ENCODE results near the gene NINL.

Gene NINL

DNA sequence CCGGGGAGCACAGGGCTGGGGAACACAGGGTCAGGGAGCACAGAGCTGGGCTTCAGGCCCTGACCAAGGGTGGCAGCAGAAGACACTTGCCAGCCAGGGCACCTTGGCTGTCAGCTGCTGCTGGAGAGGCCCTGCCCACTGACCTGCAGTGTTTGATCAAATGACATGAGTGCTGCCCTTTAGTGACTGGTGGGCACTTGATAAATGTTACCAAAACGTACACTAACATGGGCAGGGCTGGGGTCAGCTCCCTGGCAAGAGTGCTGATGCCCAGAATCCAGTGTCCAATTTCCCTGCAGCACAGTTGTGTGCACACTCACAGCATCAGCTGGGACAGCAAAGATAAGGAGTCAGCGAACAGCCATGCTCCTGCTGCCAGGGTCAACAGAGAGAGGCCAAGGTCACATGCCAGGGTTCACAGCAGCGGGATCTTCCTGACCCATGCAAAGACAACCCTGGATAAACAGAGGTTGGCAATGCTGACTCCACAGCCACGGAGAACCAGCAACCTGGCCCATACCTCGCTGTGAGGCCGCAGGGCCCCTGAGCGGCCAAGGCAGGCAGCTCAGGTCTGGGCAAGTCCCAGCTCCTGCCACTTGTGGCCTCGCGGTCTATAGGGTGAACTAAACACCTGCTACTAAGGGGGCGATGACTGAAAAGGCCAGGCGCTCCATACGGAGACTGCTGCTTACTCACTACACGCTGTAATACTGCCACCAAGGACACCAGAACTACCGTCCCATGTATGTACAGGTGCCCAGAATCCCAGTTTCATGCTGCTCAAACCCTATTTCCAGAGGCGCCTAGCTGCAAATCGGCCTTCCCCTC lies 46.3 kb downstream of the NINL start:
- no peak for DNase-seq (ENCODE audit: low spot score)
- H3K27me3 ChIP-seq (ENCODE audit: insufficient read depth, poor library complexity, severe bottlenecking), result no peaks in the 10 kb centered on the region
- no peak overlapping the region for H3K4me3 ChIP-seq (ENCODE audit: severe bottlenecking)
- no peaks in the 10 kb centered on the region for H3K4me1 ChIP-seq (ENCODE audit: insufficient read depth, poor library complexity, severe bottlenecking)
- no peaks in the 10 kb centered on the region for H3K36me3 ChIP-seq (ENCODE audit: low read depth)
- H3K27ac ChIP-seq (ENCODE audit: poor library complexity, severe bottlenecking), result no peak overlapping the region
- no peak for ATAC-seq (ENCODE audit: low read depth)
- no peak for TF ChIP-seq CTCF (IDR thresholded peaks at IDR 0.05; ENCODE audit: poor library complexity, severe bottlenecking)
- H3K9me3 ChIP-seq (ENCODE audit: severe bottlenecking), result no peaks in the 10 kb centered on the region

DNA sequence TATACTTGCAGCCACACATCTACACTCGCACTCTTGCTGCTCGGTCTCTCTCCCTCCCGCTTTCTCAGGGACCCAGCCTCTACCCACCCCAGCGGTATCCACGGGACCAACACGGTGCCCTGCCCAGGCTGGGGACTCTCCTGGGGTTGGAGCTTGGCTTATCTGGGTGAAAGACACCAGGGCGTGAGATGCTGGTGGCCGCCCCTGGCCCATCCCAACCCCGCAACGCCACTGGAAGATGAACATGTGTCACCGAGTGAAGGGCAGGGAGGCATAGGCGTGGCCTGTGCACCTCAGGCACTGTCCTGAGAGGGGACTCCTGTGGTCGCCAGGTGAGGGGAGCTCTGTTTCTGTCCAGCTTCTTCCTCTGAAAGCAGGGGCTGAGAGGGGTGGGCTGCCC lies 47.4 kb downstream of the NINL start:
- Histone ChIP-seq H3K4me1 (ENCODE audit: insufficient read depth, poor library complexity, severe bottlenecking) (no peaks in the 10 kb centered on the region), H3K27me3 (ENCODE audit: insufficient read depth, poor library complexity, severe bottlenecking) (no peaks in the 10 kb centered on the region), H3K9me3 (ENCODE audit: severe bottlenecking) (no peaks in the 10 kb centered on the region), H3K27ac (ENCODE audit: poor library complexity, severe bottlenecking) (no peak overlapping the region), H3K4me3 (ENCODE audit: severe bottlenecking) (no peak overlapping the region), H3K36me3 (ENCODE audit: low read depth) (no peaks in the 10 kb centered on the region)
- no peak for TF ChIP-seq CTCF (IDR thresholded peaks at IDR 0.05; ENCODE audit: poor library complexity, severe bottlenecking)
- DNase-seq (ENCODE audit: low spot score), result no peak
- ATAC-seq (ENCODE audit: low read depth), result no peak

DNA sequence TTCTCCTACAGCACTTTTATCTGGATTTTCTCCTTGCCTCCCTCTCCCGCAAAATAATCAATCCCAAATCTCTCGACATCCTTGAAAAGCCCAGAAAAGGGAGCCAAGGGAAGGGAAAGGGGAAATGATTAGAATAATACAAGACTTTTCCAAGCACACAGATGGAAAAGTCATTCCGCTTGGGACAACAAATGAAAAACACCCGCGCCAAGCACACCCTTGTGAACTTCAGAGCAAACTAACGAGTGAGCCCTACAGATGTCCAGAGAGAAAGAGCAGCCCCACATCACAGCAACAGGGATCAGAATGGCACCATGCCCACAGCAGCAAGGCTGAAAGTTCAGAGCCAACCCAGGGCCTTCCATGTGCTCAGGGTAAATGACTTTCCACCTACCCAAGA lies 49.6 kb downstream of the NINL start:
- Histone ChIP-seq H3K9me3 (ENCODE audit: severe bottlenecking) (no peaks in the 10 kb centered on the region), H3K27ac (ENCODE audit: poor library complexity, severe bottlenecking) (no peak overlapping the region), H3K36me3 (ENCODE audit: low read depth) (no peaks in the 10 kb centered on the region), H3K4me3 (ENCODE audit: severe bottlenecking) (no peak overlapping the region), H3K4me1 (ENCODE audit: insufficient read depth, poor library complexity, severe bottlenecking) (no peaks in the 10 kb centered on the region), H3K27me3 (ENCODE audit: insufficient read depth, poor library complexity, severe bottlenecking) (no peaks in the 10 kb centered on the region)
- DNase-seq (ENCODE audit: low spot score), result no peak
- no peak for TF ChIP-seq CTCF (IDR thresholded peaks at IDR 0.05; ENCODE audit: poor library complexity, severe bottlenecking)
- no peak for ATAC-seq (ENCODE audit: low read depth)

GRCh38 chr20:25534845-25535244 lies 50.5 kb downstream of the NINL start:
- Histone ChIP-seq H3K36me3 (ENCODE audit: low read depth) (no peaks in the 10 kb centered on the region), H3K27ac (ENCODE audit: poor library complexity, severe bottlenecking) (no peak overlapping the region), H3K4me1 (ENCODE audit: insufficient read depth, poor library complexity, severe bottlenecking) (no peaks in the 10 kb centered on the region), H3K27me3 (ENCODE audit: insufficient read depth, poor library complexity, severe bottlenecking) (no peaks in the 10 kb centered on the region), H3K9me3 (ENCODE audit: severe bottlenecking) (no peaks in the 10 kb centered on the region), H3K4me3 (ENCODE audit: severe bottlenecking) (no peak overlapping the region)
- TF ChIP-seq CTCF (IDR thresholded peaks at IDR 0.05; ENCODE audit: poor library complexity, severe bottlenecking), result no peak
- DNase-seq (ENCODE audit: low spot score) (no peak), ATAC-seq (ENCODE audit: low read depth) (no peak)

Measured in RWPE2 (cell line).